Ovary (tissue), 9 donors: ENCODE data around the gene ACY1. TPM values are rescaled to one million over a fixed set of nuclear protein-coding genes. Genes with fewer than 3 reads are reported as not detected.

Source experiments
- DNase-seq, 5 donors: peaks; one replicate each; pipeline ENCODE4 v3.0.0-alpha.2; 2019 to 2020
- H3K27ac ChIP-seq, 2 donors: fragments of 200-600 bp; one replicate each; pipeline versions ENCODE4 v1.5.1 to v1.8.0; 2019 to 2022
- H3K27me3 ChIP-seq: fragments of 200-600 bp; one replicate; pipeline ENCODE4 v1.8.0; 2022
- H3K36me3 ChIP-seq: fragments of 200-600 bp; sonication (generic); one replicate; pipeline ENCODE4 v1.5.1; 2019
- H3K4me1 ChIP-seq: one replicate; pipeline ENCODE4 v1.8.1; 2013; ENCODE audit warnings: mild to moderate bottlenecking, moderate library complexity; ENCODE audit not compliant: insufficient read depth
- H3K4me3 ChIP-seq: fragments of 200-600 bp; sonication (generic); one replicate; pipeline ENCODE4 v1.5.1; 2017
- H3K9me3 ChIP-seq, 2 donors: fragments of 200-600 bp in 1 of 2; sonication (generic) in 1 of 2; one replicate each; pipeline versions ENCODE4 v1.5.1 to v1.8.1; 2013 to 2019; ENCODE audit warnings: mild to moderate bottlenecking in 1 of 2, moderate library complexity in 1 of 2
- EP300 ChIP-seq: sonication (generic); formaldehyde crosslinking; IDR thresholded peaks from one replicate; pipeline ENCODE4 v1.6.1; 2017; ENCODE audit warnings: antibody characterized with exemption
- POLR2A ChIP-seq: fragments of 450-650 bp; IDR thresholded peaks from one replicate; pipeline ENCODE4 v1.6.1; 2017; ENCODE audit warnings: antibody characterized with exemption, mild to moderate bottlenecking, moderate library complexity
- WGBS, 3 donors: extraction: QIAGEN DNeasy Blood & Tissue Kit in 1 of 3; methylation state at CpG; one replicate each; pipeline versions ENCODE4 v1.1.5 to v1.1.7; 2013 to 2017; 5-methylcytosine and 5-hydroxymethylcytosine counted together
- intact Hi-C, 4 donors: fragments of 100-400 bp; cut with DNase I; formaldehyde crosslinking; loops; one replicate each; pipeline versions ENCODE4 v1.11.0 to v1.15.1; 2022 to 2023
- polyA plus RNA-seq, 2 donors: library from polyadenylated mRNA; stranded (reverse); fragments of 200-250 nt in 1 of 2; fragments of 350-450 nt in 1 of 2; fragmentation: Illumina TruSeq in 1 of 2; extraction: RNeasy Lipid Tissue Mini Kit (QIAGEN cat#74804) in 1 of 2; gene quantifications; one replicate each; pipeline ENCODE4 v1.2.3, GENCODE V29; 2013 to 2014
- small RNA-seq: library from RNA; depleted of rRNA; stranded (forward); fragments of <200 nt; gene quantifications from one replicate; pipeline ENCODE3, GENCODE V24; 2016
- total RNA-seq, 7 donors: library from RNA; depleted of rRNA in 2 of 7; stranded (reverse); fragments of >200 nt in 2 of 7; fragmentation: NEBNext Ultra II Directional in 3 of 7; extraction: Animal tissue kit (Norgen Biotek cat#: 25700) in 3 of 7; gene quantifications; one replicate each; pipeline versions ENCODE4 v1.1.0 to v1.2.4, GENCODE V29; 2016 to 2023
- TF ChIP-seq, protein P1 (sequence below), 3 donors: fragments of 450-650 bp in 2 of 3; fragments of 200-600 bp in 1 of 3; IDR thresholded peaks; one replicate each; pipeline versions ENCODE4 v1.5.1 to v1.8.0; 2016 to 2022; ENCODE audit warnings: antibody characterized with exemption in 3 of 3, mild to moderate bottlenecking in 1 of 3
- donor health status: DM: no; HTN: no; CAD: no; lungs with moderate emphysema.
- donor health status: DM: no; HTN: no; CAD: no.
- donor health status: Bipolar disorder and iron deficiency.
- donor health status: DM: yes; HTN: yes; CAD: no.
- donor health status: DM: no; HTN: no; CAD: no.
- donor health status: DM: yes; HTN: yes; CAD: no.

Gene ACY1
- total and polyA plus RNA-seq, 9 donors, result 8.4 to 27.4 (median 14.7) TPM

DNA sequence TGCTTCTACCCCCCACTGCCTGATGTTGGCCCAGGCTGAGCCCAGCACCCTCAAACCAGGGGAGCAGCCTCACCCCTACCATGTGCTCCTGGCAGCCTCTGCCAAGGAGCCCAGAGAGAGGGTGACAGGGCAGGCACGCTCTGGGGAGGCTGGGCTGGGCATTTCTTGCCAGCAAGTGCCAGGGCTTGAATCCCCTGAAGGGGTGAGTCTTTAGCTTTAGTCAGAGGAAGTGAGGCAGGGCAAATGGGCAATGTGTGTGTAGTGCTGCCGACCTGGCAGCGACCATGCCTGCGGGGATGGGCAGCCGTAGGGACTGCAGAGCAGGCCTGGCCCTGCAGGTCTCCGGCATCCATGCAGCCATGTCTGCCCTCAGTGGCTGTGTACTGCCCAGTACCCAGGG, 54.9 kb downstream of the ACY1 start:
- Histone ChIP-seq H3K4me3 (no peak overlapping the region), H3K9me3 (no peaks in the 10 kb centered on the region), H3K4me1 (no peaks in the 10 kb centered on the region), H3K27ac (no peak overlapping the region), H3K27me3 (no peaks in the 10 kb centered on the region), H3K36me3 (no peaks in the 10 kb centered on the region)
- TF ChIP-seq POLR2A, result no peak
- no peak for TF ChIP-seq EP300
- TF ChIP-seq, protein P1, sequence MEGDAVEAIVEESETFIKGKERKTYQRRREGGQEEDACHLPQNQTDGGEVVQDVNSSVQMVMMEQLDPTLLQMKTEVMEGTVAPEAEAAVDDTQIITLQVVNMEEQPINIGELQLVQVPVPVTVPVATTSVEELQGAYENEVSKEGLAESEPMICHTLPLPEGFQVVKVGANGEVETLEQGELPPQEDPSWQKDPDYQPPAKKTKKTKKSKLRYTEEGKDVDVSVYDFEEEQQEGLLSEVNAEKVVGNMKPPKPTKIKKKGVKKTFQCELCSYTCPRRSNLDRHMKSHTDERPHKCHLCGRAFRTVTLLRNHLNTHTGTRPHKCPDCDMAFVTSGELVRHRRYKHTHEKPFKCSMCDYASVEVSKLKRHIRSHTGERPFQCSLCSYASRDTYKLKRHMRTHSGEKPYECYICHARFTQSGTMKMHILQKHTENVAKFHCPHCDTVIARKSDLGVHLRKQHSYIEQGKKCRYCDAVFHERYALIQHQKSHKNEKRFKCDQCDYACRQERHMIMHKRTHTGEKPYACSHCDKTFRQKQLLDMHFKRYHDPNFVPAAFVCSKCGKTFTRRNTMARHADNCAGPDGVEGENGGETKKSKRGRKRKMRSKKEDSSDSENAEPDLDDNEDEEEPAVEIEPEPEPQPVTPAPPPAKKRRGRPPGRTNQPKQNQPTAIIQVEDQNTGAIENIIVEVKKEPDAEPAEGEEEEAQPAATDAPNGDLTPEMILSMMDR (IDR thresholded peaks at IDR 0.05), result no peak
- intact Hi-C loops, result no loop called here
- DNase-seq, result no peak
- 79 to 91% (median 86%) methylated on average over 5 to 6 of the region's 6 CpGs for WGBS, 3 donors

Small RNA genes lying within 50 kb of the gene (small RNA-seq; reads per million reads assigned to genes)
- not detected for gene AC115284.1

Other genes with a start within 250 kb of the ACY1 start
- gene IQCF6, start 204.3 kb upstream of the ACY1 start, total RNA-seq, result not detected
- gene IQCF6, start 204.3 kb upstream of the ACY1 start, polyA plus RNA-seq, result not detected
- not detected for gene IQCF2, start 121.9 kb upstream of the ACY1 start, total RNA-seq
- not detected for gene IQCF2, start 121.9 kb upstream of the ACY1 start, polyA plus RNA-seq
- not detected for gene IQCF5, start 107.9 kb upstream of the ACY1 start, total RNA-seq
- not detected for gene IQCF5, start 107.9 kb upstream of the ACY1 start, polyA plus RNA-seq
- gene IQCF1, start 80.2 kb upstream of the ACY1 start, total RNA-seq, result under 1 TPM in 1 of 7 donors, not detected in 6; 0.62 TPM
- not detected for gene IQCF1, start 80.2 kb upstream of the ACY1 start, polyA plus RNA-seq
- gene RRP9, start 41.6 kb upstream of the ACY1 start, total RNA-seq, result 10 to 100 TPM in 6 of 7 donors, 1 to 10 TPM in 1; 9.1 to 32.7 (median 19.3) TPM
- 10 to 100 TPM in 1 of 2 donors, 1 to 10 TPM in 1; 4.9 to 16.2 TPM for gene RRP9, start 41.6 kb upstream of the ACY1 start, polyA plus RNA-seq
- gene PARP3, start 41.2 kb upstream of the ACY1 start, total RNA-seq, result 10 to 100 TPM in 6 of 7 donors, 1 to 10 TPM in 1; 8.2 to 19.4 (median 11.6) TPM
- gene PARP3, start 41.2 kb upstream of the ACY1 start, polyA plus RNA-seq, result 10 to 100 TPM in 1 of 2 donors, 1 to 10 TPM in 1; 9.8 to 10.2 TPM
- under 1 TPM; 0.23 to 0.83 (median 0.36) TPM for gene GPR62, start 28.2 kb upstream of the ACY1 start, total RNA-seq
- gene GPR62, start 28.2 kb upstream of the ACY1 start, polyA plus RNA-seq, result under 1 TPM; 0.15 to 0.22 TPM
- gene PCBP4, start 16.1 kb upstream of the ACY1 start, total RNA-seq, result 10 to 100 TPM; 36.9 to 83.3 (median 49.0) TPM
- gene PCBP4, start 16.1 kb upstream of the ACY1 start, polyA plus RNA-seq, result 10 to 100 TPM in 1 of 2 donors, 1 to 10 TPM in 1; 4.5 to 28.7 TPM
- gene ABHD14B, start 9.5 kb upstream of the ACY1 start, total RNA-seq, result 10 to 100 TPM; 37.1 to 55.7 (median 45.5) TPM
- 10 to 100 TPM; 58.4 to 70.9 TPM for gene ABHD14B, start 9.5 kb upstream of the ACY1 start, polyA plus RNA-seq
- 10 to 100 TPM; 13.2 to 36.1 (median 27.4) TPM for gene ABHD14A, start 8.5 kb upstream of the ACY1 start, total RNA-seq
- 10 to 100 TPM in 1 of 2 donors, 1 to 10 TPM in 1; 5.1 to 30.8 TPM for gene ABHD14A, start 8.5 kb upstream of the ACY1 start, polyA plus RNA-seq
- gene RPL29, start 12.4 kb downstream of the ACY1 start, total RNA-seq, result 1,000 to 10,000 TPM; 1,785 to 3,905 (median 1,999) TPM
- 1,000 to 10,000 TPM; 1,901 to 3,982 TPM for gene RPL29, start 12.4 kb downstream of the ACY1 start, polyA plus RNA-seq
- gene DUSP7, start 73.0 kb downstream of the ACY1 start, total RNA-seq, result 10 to 100 TPM in 5 of 7 donors, 1 to 10 TPM in 2; 5.1 to 18.0 (median 15.2) TPM
- 1 to 10 TPM; 6.5 to 8.6 TPM for gene DUSP7, start 73.0 kb downstream of the ACY1 start, polyA plus RNA-seq
- 1 to 10 TPM in 5 of 7 donors, under 1 TPM in 2; 0.53 to 1.8 (median 1.3) TPM for gene POC1A, start 170.9 kb downstream of the ACY1 start, total RNA-seq
- gene POC1A, start 170.9 kb downstream of the ACY1 start, polyA plus RNA-seq, result 1 to 10 TPM; 1.1 to 1.3 TPM
- 10 to 100 TPM; 17.9 to 37.4 (median 25.8) TPM for gene ALAS1, start 214.6 kb downstream of the ACY1 start, total RNA-seq
- 10 to 100 TPM; 16.1 to 70.1 TPM for gene ALAS1, start 214.6 kb downstream of the ACY1 start, polyA plus RNA-seq
- gene TLR9, start 242.1 kb downstream of the ACY1 start, total RNA-seq, result 1 to 10 TPM in 1 of 7 donors, under 1 TPM in 4, not detected in 2; 0.22 to 1.5 (median 0.74) TPM
- gene TLR9, start 242.1 kb downstream of the ACY1 start, polyA plus RNA-seq, result under 1 TPM; 0.15 to 0.58 TPM